H1 (cell line): ENCODE results near the gene CCT3. TPM values are rescaled to one million over a fixed set of nuclear protein-coding genes. Genes with fewer than 3 reads are reported as not detected.

ENCODE experiments used
- CTCF ChIA-PET: fragments of 300-600 bp; sonication (Branson Sonifier 250); formaldehyde crosslinking; loops from one replicate; lab custom pipeline; 2021; ENCODE audit not compliant: partially characterized antibody; lab: Charles Lee
- POLR2A ChIA-PET: fragments of 300-600 bp; sonication (Branson Sonifier 250); formaldehyde crosslinking; loops from one replicate; lab custom pipeline; 2021; ENCODE audit warnings: inconsistent platforms; ENCODE audit not compliant: partially characterized antibody; lab: Charles Lee
- DNase-seq, 2 experiments: peaks; one replicate each; pipeline versions ENCODE4 v3.0.0 to v3.0.0-alpha.2; 2010 to 2022; ENCODE audit warnings: low spot score in 2 of 2, low read depth in 1 of 2, mixed read lengths in 1 of 2
- FAIRE-seq: peaks from 2 replicates; lab custom pipeline; 2011; peaks lifted over from hg19 to GRCh38; lab: Jason Lieb, UNC
- H2AFZ ChIP-seq: 2 replicates; pipeline ENCODE4 v1.8.1; 2012; ENCODE audit warnings: low read length, inconsistent platforms
- H2AK5ac ChIP-seq: 2 replicates; pipeline ENCODE4 v1.6.1; 2013; ENCODE audit warnings: low read depth, low read length
- H2BK120ac ChIP-seq: replicated peaks from 2 replicates; pipeline ENCODE3; 2013; ENCODE audit warnings: low read depth, low read length, inconsistent platforms
- H2BK12ac ChIP-seq: 2 replicates; pipeline ENCODE4 v1.6.1; 2013; ENCODE audit warnings: low read depth, low read length
- H2BK15ac ChIP-seq: 2 replicates; pipeline ENCODE4 v1.6.1; 2013; ENCODE audit warnings: low read length
- H2BK20ac ChIP-seq: 2 replicates; pipeline ENCODE4 v1.6.1; 2013; ENCODE audit warnings: low read length
- H2BK5ac ChIP-seq: 2 replicates; pipeline ENCODE4 v1.6.1; 2013; ENCODE audit warnings: low read depth, low read length
- H3K14ac ChIP-seq: 2 replicates; pipeline ENCODE4 v1.6.1; 2013; ENCODE audit warnings: inconsistent platforms; ENCODE audit not compliant: insufficient read length
- H3K18ac ChIP-seq: 2 replicates; pipeline ENCODE4 v1.6.1; 2013; ENCODE audit warnings: low read length; ENCODE audit errors: extremely low read depth
- H3K23ac ChIP-seq: 2 replicates; pipeline ENCODE4 v1.6.1; 2013; ENCODE audit warnings: inconsistent platforms; ENCODE audit not compliant: insufficient read length
- H3K23me2 ChIP-seq: 2 replicates; pipeline ENCODE4 v1.6.1; 2013; ENCODE audit warnings: low read depth, low read length
- H3K27ac ChIP-seq: 2 replicates; pipeline ENCODE4 v1.6.1; 2011; ENCODE audit warnings: low read depth, low read length, inconsistent platforms
- H3K27me3 ChIP-seq, 4 experiments: replicated peaks in 1 of 4; 1 replicate in 1 of 4; 2 replicates in 3 of 4; pipeline versions ENCODE4 v1.6.1 to v1.8.1; 2011 to 2013; ENCODE audit warnings: low read length in 3 of 4, mild to moderate bottlenecking in 3 of 4, inconsistent platforms in 2 of 4, mixed read lengths in 2 of 4, moderate library complexity in 1 of 4; ENCODE audit not compliant: control insufficient read depth in 3 of 4, insufficient read depth in 3 of 4; ENCODE audit errors: extremely low read depth in 1 of 4
- H3K36me3 ChIP-seq, 4 experiments: 2 replicates each; pipeline versions ENCODE4 v1.6.1 to v1.8.1; 2011 to 2013; ENCODE audit warnings: mild to moderate bottlenecking in 4 of 4, low read length in 3 of 4, moderate library complexity in 2 of 4, control low read depth in 1 of 4, inconsistent platforms in 1 of 4; ENCODE audit not compliant: insufficient read depth in 4 of 4, control insufficient read depth in 2 of 4
- H3K4ac ChIP-seq: replicated peaks from 2 replicates; pipeline ENCODE3; 2013; ENCODE audit warnings: low read length, low read depth, mixed read lengths, inconsistent platforms; ENCODE audit not compliant: insufficient read length
- H3K4me1 ChIP-seq, 4 experiments: replicated peaks in 1 of 4; 1 replicate in 1 of 4; 2 replicates in 3 of 4; pipeline versions ENCODE4 v1.6.1 to v1.8.1; 2011 to 2013; ENCODE audit warnings: low read length in 3 of 4, inconsistent platforms in 2 of 4, mixed read lengths in 1 of 4; ENCODE audit not compliant: insufficient read depth in 4 of 4, control insufficient read depth in 3 of 4
- H3K4me2 ChIP-seq, 2 experiments: 2 replicates each; pipeline versions ENCODE4 v1.6.1 to v1.8.1; 2011 to 2013; ENCODE audit warnings: low read depth in 2 of 2, low read length in 2 of 2, control low read depth in 1 of 2, inconsistent platforms in 1 of 2, mild to moderate bottlenecking in 1 of 2; ENCODE audit not compliant: insufficient read depth in 1 of 2
- H3K4me3 ChIP-seq, 4 experiments: fragments of 200-600, 300-600 bp in 1 of 4; sonication (generic), shearing (Covaris generic), sonication (Bioruptor Twin) in 1 of 4; 2 replicates each; pipeline versions ENCODE4 v1.5.1 to v1.8.1; 2011 to 2016; ENCODE audit warnings: low read length in 4 of 4, low read depth in 3 of 4, control low read depth in 2 of 4, inconsistent platforms in 2 of 4, mild to moderate bottlenecking in 2 of 4, mixed read lengths in 1 of 4, moderate library complexity in 1 of 4; ENCODE audit not compliant: insufficient read depth in 2 of 4; ENCODE audit errors: extremely low read depth in 1 of 4
- H3K56ac ChIP-seq: replicated peaks from 2 replicates; pipeline ENCODE3; 2013; ENCODE audit warnings: low read depth, mild to moderate bottlenecking, mixed read lengths, low read length, inconsistent platforms; ENCODE audit not compliant: insufficient read length
- H3K79me1 ChIP-seq: 2 replicates; pipeline ENCODE4 v1.6.1; 2013; ENCODE audit warnings: low read depth, low read length, control low read depth
- H3K79me2 ChIP-seq, 2 experiments: 2 replicates each; pipeline versions ENCODE4 v1.6.1 to v1.8.1; 2012 to 2013; ENCODE audit warnings: low read length in 2 of 2, mild to moderate bottlenecking in 2 of 2, inconsistent platforms in 1 of 2; ENCODE audit not compliant: insufficient read depth in 2 of 2, control insufficient read depth in 1 of 2
- H3K9ac ChIP-seq, 4 experiments: replicated peaks in 1 of 4; 1 replicate in 1 of 4; 2 replicates in 3 of 4; pipeline versions ENCODE4 v1.6.1 to v1.8.1; 2011 to 2013; ENCODE audit warnings: low read depth in 3 of 4, low read length in 3 of 4, control low read depth in 2 of 4, mild to moderate bottlenecking in 2 of 4, moderate library complexity in 2 of 4, inconsistent platforms in 1 of 4; ENCODE audit errors: extremely low read depth in 1 of 4
- H3K9me3 ChIP-seq, 2 experiments: 2 replicates each; pipeline versions ENCODE4 v1.6.1 to v1.8.1; 2012 to 2013; ENCODE audit warnings: mild to moderate bottlenecking in 2 of 2, moderate library complexity in 2 of 2, control low read depth in 1 of 2, inconsistent platforms in 1 of 2, low read depth in 1 of 2, low read length in 1 of 2, mixed read lengths in 1 of 2; ENCODE audit not compliant: insufficient read depth in 2 of 2
- H4K20me1 ChIP-seq, 2 experiments: replicated peaks in 1 of 2; 2 replicates each; pipeline versions ENCODE3 to v1.8.1; 2011 to 2013; ENCODE audit warnings: inconsistent platforms in 2 of 2, low read length in 2 of 2, mild to moderate bottlenecking in 1 of 2; ENCODE audit not compliant: insufficient read depth in 2 of 2, control insufficient read depth in 1 of 2
- H4K5ac ChIP-seq: 2 replicates; pipeline ENCODE4 v1.6.1; 2013; ENCODE audit warnings: low read length, low read depth, mixed read lengths, inconsistent platforms; ENCODE audit not compliant: insufficient read length
- H4K8ac ChIP-seq: 2 replicates; pipeline ENCODE4 v1.8.0; 2013; ENCODE audit warnings: mild to moderate bottlenecking, moderate library complexity, low read length, inconsistent platforms; ENCODE audit not compliant: insufficient read depth; ENCODE audit errors: extremely low read depth
- H4K91ac ChIP-seq: replicated peaks from 2 replicates; pipeline ENCODE3; 2013; ENCODE audit warnings: low read length, mixed read lengths, inconsistent platforms; ENCODE audit not compliant: insufficient read length
- CBX5 ChIP-seq: fragments of 300-800, 300-1000 bp; sonication (generic); IDR thresholded peaks from 2 replicates; pipeline ENCODE4 v1.7.1; 2016; ENCODE audit warnings: antibody characterized with exemption, low read length, low read depth
- CTCF ChIP-seq, 3 experiments: IDR thresholded peaks; 1 replicate in 2 of 3; 2 replicates in 1 of 3; pipeline versions ENCODE4 v1.5.1 to v1.6.1; 2011; ENCODE audit warnings: low read length in 3 of 3, mild to moderate bottlenecking in 3 of 3, inconsistent platforms in 2 of 3, low read depth in 1 of 3, moderate library complexity in 1 of 3; ENCODE audit not compliant: insufficient read depth in 1 of 3; ENCODE audit errors: control extremely low read depth in 1 of 3
- GABPA ChIP-seq: IDR thresholded peaks from 2 replicates; pipeline ENCODE4 v1.6.1; 2011; ENCODE audit warnings: mild to moderate bottlenecking, low read length, moderate library complexity, borderline replicate concordance; ENCODE audit not compliant: insufficient read depth
- HDAC2 ChIP-seq, 2 experiments: fragments of 300-600 bp in 1 of 2; sonication (generic) in 1 of 2; IDR thresholded peaks; 2 replicates each; pipeline ENCODE4 v1.6.1; 2011 to 2012; ENCODE audit warnings: low read depth in 2 of 2, low read length in 2 of 2, mild to moderate bottlenecking in 2 of 2, moderate library complexity in 2 of 2, borderline replicate concordance in 1 of 2, inconsistent platforms in 1 of 2
- TBP ChIP-seq: IDR thresholded peaks from 2 replicates; pipeline ENCODE4 v1.6.1; 2011; ENCODE audit warnings: low read depth, low read length, improper control_type of control experiment
- YY1 ChIP-seq: IDR thresholded peaks from 2 replicates; pipeline ENCODE4 v1.6.1; 2011; ENCODE audit warnings: low read depth, mild to moderate bottlenecking, low read length
- WGBS, 2 experiments: shearing (Covaris generic) in 1 of 2; methylation state at CpG; one replicate each; pipeline versions ENCODE4 v1.1.6 to v1.1.7; 2013 to 2015; ENCODE audit warnings: low lambda C conversion rate in 2 of 2, mixed read lengths in 2 of 2, inconsistent platforms in 1 of 2, low coverage in 1 of 2, missing lambda C conversion rate in 1 of 2; ENCODE audit not compliant: insufficient replicate concordance in 2 of 2, insufficient coverage in 1 of 2, insufficient read length in 1 of 2; ENCODE audit errors: extremely low coverage in 1 of 2, missing lambda C conversion rate in 1 of 2; 5-methylcytosine and 5-hydroxymethylcytosine counted together
- polyA plus RNA-seq, 7 experiments: library from polyadenylated mRNA; depleted of rRNA in 3 of 7; stranded (reverse) in 5 of 7; unstranded in 2 of 7; fragments of >200 nt in 5 of 7; fragments of 200-250 nt in 2 of 7; gene quantifications; 1 replicate in 5 of 7; 2 replicates in 1 of 7; 4 replicates in 1 of 7; pipeline versions ENCODE4 v1.2.1 to v1.2.3, GENCODE V29; 2011 to 2013; ENCODE audit warnings: missing spikeins in 2 of 7, mixed read lengths in 2 of 7
- total RNA-seq: library from RNA; stranded (reverse); fragmentation: NEBNext Ultra II Directional; extraction: Animal tissue kit (Norgen Biotek cat#: 25700); gene quantifications from 2 replicates; pipeline ENCODE4 v1.2.1, GENCODE V29; 2021

Gene CCT3
- total and polyA plus RNA-seq, 2 of the 8 experiments (the other 6 are each of a cell fraction or from before 2014, with no cell fraction given) = 431 to 480 TPM

GRCh38 chr1:156276966-156277381 lies 61.1 kb downstream of the CCT3 start:
- Histone ChIP-seq H3K9me3 (no peaks in the 10 kb centered on the region), H2BK120ac (no peak overlapping the region), H3K4ac (no peak overlapping the region), H3K9ac (no peak overlapping the region), H3K4me1 (peaks cover 0 to 4% (median 1%) of the 10 kb centered on the region in 4 experiments; a peak in 2 of 7 replicates), H3K23me2 (peaks cover 5% of the 10 kb centered on the region), H4K91ac (no peak overlapping the region), H3K4me3 (no peak overlapping the region), H3K79me2 (peaks cover 23 to 34% of the 10 kb centered on the region in 2 experiments), H2BK20ac (no peak overlapping the region), H4K20me1 (peaks cover 5 to 22% of the 10 kb centered on the region in 2 experiments), H2AFZ (no peak overlapping the region), H4K8ac (no peak overlapping the region; the same call in 1 of the 2 replicates), H2AK5ac (no peak overlapping the region), H3K79me1 (peaks cover 10% of the 10 kb centered on the region), H3K23ac (no peak overlapping the region), H3K56ac (no peak overlapping the region), H2BK15ac (no peak overlapping the region)
- FAIRE-seq (no peak), DNase-seq (no peak)
- 85% methylated on average over 6 of the region's 6 CpGs; no CpG with 5 or more reads in 1 of the 2 experiments for WGBS, 2 experiments
- CTCF ChIA-PET = interaction anchor here (1.3 to 1.9 kb wide), 4 partner anchors 12 to 311 kb away, joined by 4 to 9 read pairs (median 4); no protein-coding TSS in a partner anchor
- TF ChIP-seq YY1 (no peak), GABPA (no peak), CBX5 (no peak), CTCF (IDR thresholded peaks at IDR 0.05; ENCODE audit: control extremely low read depth in 1 of 3, insufficient read depth in 1 of 3, low read depth in 1 of 3, low read length in 3 of 3) (no peak), HDAC2 (IDR thresholded peaks at IDR 0.05; ENCODE audit: borderline replicate concordance in 1 of 2, low read depth in 2 of 2, low read length in 2 of 2) (no peak), TBP (no peak)
- TF ChIP-seq, all 59 proteins: peak for 0
- POLR2A ChIA-PET = interaction anchor here (0.9 to 17.4 kb wide), 5 partner anchors 15 to 44 kb away, joined by 3 to 221 read pairs (median 4); partner anchors contain the start of genes BGLAP, GLMP, PAQR6 and VHLL
- Histone ChIP-seq H2BK5ac (no peak overlapping the region), H3K27ac (no peak overlapping the region), H3K4me2 (no peak overlapping the region), H4K5ac (no peak overlapping the region), H3K18ac (no peak overlapping the region), H2BK12ac (no peak overlapping the region), H3K27me3 (no peaks in the 10 kb centered on the region), H3K36me3 (peaks cover 41 to 72% (median 67%) of the 10 kb centered on the region in 4 experiments), H3K14ac (no peak overlapping the region)
